Type B pancreatic cell (in vitro differentiated cells): ENCODE data around the gene PDRG1. TPM values are rescaled to one million over a fixed set of nuclear protein-coding genes. Genes with fewer than 3 reads are reported as not detected.

Experiments used
- DNase-seq: peaks from one replicate; pipeline ENCODE4 v3.0.0; 2021; ENCODE audit warnings: mixed read lengths; ENCODE audit not compliant: unreplicated experiment; ENCODE audit errors: extremely low spot score
- H3K27ac Mint-ChIP-seq: 2 replicates; pipeline ENCODE4 v1.8.0; 2021; ENCODE audit warnings: mild to moderate bottlenecking, mixed read lengths
- H3K27me3 Mint-ChIP-seq: 2 replicates; pipeline ENCODE4 v1.8.0; 2021; ENCODE audit warnings: mixed read lengths
- H3K36me3 Mint-ChIP-seq: 2 replicates; pipeline ENCODE4 v1.8.0; 2021; ENCODE audit warnings: mixed read lengths
- H3K4me1 Mint-ChIP-seq: one replicate; pipeline ENCODE4 v1.8.0; 2021; ENCODE audit warnings: mixed read lengths; ENCODE audit not compliant: unreplicated experiment
- H3K4me3 Mint-ChIP-seq: 2 replicates; pipeline ENCODE4 v1.8.0; 2021; ENCODE audit warnings: mild to moderate bottlenecking, mixed read lengths
- H3K9me3 Mint-ChIP-seq: 2 replicates; pipeline ENCODE4 v1.8.0; 2021; ENCODE audit warnings: mixed read lengths
- CTCF ChIP-seq: fragments of 200-600 bp; sonication (generic); conservative IDR thresholded peaks from 2 replicates; pipeline ENCODE4 v1.5.0; 2021; ENCODE audit warnings: antibody characterized with exemption, mild to moderate bottlenecking
- total RNA-seq: library from RNA; stranded (reverse); gene quantifications from 2 replicates; pipeline ENCODE4 v1.2.1, GENCODE V29; 2021; ENCODE audit warnings: low replicate concordance

The PDRG1 gene
- total RNA-seq, 1 donor from 2014 or later, result 24.7 TPM

DNA sequence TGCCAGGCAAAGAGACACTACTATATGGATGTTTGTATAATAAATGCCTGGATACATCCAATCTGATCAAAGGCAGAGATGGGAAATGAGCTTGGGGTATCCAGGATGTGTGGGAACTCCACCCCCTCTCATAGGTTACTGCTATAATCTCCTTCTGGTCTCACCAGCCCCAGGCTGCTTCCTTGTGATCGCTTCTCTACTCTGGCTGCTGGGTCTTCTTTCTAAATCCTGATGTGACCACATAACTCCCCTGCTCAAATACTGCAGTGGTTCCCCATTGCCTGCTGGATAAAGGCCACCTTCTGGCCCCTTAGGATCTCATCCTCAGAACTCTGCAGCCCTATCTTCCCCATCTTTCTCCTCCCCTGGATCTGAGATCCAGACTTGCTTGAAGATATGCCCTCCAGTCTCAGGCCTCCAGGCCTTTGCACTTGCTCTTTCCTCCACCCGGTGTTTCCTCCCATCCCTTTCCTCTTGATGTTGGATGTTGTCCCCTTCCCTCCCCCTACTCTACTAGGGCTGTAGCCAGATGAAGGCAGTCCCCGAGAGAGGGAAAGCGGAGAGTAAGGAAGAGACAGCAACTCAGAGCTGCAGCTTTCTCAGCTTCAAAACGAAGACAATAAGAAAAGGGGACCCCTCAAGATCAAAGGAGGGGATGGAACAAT lies 15.3 kb upstream of the PDRG1 start:
- Mint-ChIP-seq H3K4me1 (peaks cover 9% of the 10 kb centered on the region), H3K9me3 (no peaks in the 10 kb centered on the region), H3K4me3 (peak overlapping the region; percentile 78), H3K27me3 (peaks cover 90% of the 10 kb centered on the region), H3K36me3 (no peaks in the 10 kb centered on the region), H3K27ac (no peak overlapping the region)
- TF ChIP-seq CTCF, result no peak
- DNase-seq, result no peak

- Mint-ChIP-seq H3K27me3 (peaks cover 83% of the 10 kb centered on the region), H3K9me3 (no peaks in the 10 kb centered on the region), H3K4me3 (no peak overlapping the region), H3K36me3 (no peaks in the 10 kb centered on the region), H3K4me1 (peaks cover 9% of the 10 kb centered on the region), H3K27ac (no peak overlapping the region)
- no peak for TF ChIP-seq CTCF
- no peak for DNase-seq
Measured at GRCh38 chr20:31963889-31964288, 12.0 kb upstream of the PDRG1 start.

DNA sequence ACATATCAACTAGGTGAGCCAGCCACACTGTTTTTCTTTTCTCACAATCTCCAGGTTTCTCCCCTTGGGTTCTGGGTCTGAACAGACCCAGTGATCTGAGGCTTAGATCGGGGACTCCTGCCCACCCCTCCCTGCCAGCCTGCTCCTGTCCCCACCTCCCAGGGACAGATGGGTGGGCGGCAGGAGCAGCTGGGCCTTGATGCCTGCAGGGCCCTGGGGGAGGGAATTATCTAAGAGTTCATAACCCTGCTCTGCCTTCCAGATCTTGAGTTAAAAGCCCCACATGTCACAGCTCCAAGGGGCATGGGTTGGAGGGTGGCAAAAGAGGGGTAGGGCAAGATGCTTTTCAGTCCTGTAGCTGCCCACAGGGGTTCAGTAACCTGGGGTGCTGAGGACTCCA lies 10.9 kb upstream of the PDRG1 start:
- no peak for DNase-seq
- Mint-ChIP-seq H3K4me1 (peaks cover 5% of the 10 kb centered on the region), H3K27me3 (peaks cover 83% of the 10 kb centered on the region), H3K27ac (no peak overlapping the region), H3K9me3 (no peaks in the 10 kb centered on the region), H3K36me3 (no peaks in the 10 kb centered on the region), H3K4me3 (no peak overlapping the region)
- TF ChIP-seq CTCF, result no peak

DNA sequence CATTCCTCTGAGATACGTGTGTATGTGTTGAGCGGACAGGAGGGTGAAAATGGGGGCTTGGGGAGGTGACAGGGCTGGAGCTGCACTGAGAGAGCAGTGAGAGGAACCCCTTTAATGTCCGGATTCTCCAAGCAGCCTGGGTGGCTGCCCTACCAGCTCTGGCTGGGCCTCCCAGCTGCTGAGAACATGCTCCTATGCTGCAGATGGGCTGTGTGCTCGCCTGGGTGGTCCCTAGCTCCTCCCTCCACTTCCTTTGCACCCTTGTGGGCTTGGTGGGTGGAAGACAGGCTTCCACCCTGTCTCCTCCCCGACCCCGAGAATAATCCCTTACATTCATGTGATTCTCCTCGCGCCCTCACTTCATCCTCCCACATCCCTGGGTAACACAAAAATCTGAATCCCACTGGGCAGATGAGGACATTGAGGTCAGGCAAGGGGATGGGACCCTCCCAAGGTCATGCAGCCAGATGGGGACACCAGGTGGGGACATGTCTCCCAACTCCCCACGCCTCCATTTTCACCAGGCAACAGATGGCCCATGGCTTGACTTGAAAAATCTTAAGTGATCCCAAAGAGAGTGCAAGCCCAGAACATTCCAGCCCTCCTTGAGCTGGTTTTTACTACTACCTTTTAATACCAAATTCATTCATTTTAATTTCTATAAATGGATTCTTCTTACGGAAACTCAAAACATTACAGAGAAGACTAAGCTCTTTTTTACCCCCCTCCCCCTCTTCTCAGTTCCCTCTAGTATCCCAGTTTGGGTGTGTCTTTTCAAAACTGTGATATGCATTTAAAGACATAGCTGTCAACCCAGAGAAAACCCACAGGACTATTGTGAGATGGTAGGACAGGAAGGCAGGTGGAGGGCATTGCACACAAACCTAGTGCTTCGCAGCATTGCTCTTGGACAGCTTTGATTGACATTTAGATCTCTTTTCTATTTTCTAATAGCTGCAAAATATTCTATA lies 5.0 kb upstream of the PDRG1 start:
- no peak for DNase-seq
- H3K9me3 Mint-ChIP-seq, result no peaks in the 10 kb centered on the region
- peaks cover 61% of the 10 kb centered on the region for H3K27me3 Mint-ChIP-seq
- peaks cover 3% of the 10 kb centered on the region for H3K4me1 Mint-ChIP-seq
- TF ChIP-seq CTCF, result no peak
- H3K36me3 Mint-ChIP-seq, result no peaks in the 10 kb centered on the region
- H3K4me3 Mint-ChIP-seq, result no peak overlapping the region
- H3K27ac Mint-ChIP-seq, result no peak overlapping the region

- peaks cover 44% of the 10 kb centered on the region for H3K27me3 Mint-ChIP-seq
- H3K4me3 Mint-ChIP-seq, result peak overlapping the region; percentile 17
- TF ChIP-seq CTCF, result no peak
- peaks cover 19% of the 10 kb centered on the region for H3K4me1 Mint-ChIP-seq
- no peak overlapping the region for H3K27ac Mint-ChIP-seq
- H3K9me3 Mint-ChIP-seq, result no peaks in the 10 kb centered on the region
- H3K36me3 Mint-ChIP-seq, result peaks cover 5% of the 10 kb centered on the region
- no peak for DNase-seq
Measured at GRCh38 chr20:31954500-31954899, 2.7 kb upstream of the PDRG1 start.
